HepG2 (cell line): ENCODE measurements around the gene TNS4. TPM values are rescaled to one million over a fixed set of nuclear protein-coding genes. Genes with fewer than 3 reads are reported as not detected.

Experiments
- ATAC-seq: fragments of 200-7000 bp; cut with Tn5 transposase; 3 replicates; pipeline ENCODE4 v1.9.1; 2020; ENCODE audit warnings: mild to moderate bottlenecking, moderate library complexity
- BruUV-seq: library from RNA; stranded (reverse); fragments of 400-500 nt; replicated peaks from 2 replicates; lab custom pipeline; 2021; lab: Mats Ljungman, UMichigan
- CTCF ChIA-PET: fragments of 300-600 bp; formaldehyde crosslinking; extraction: SDS; loops from one replicate; lab custom pipeline; 2021; ENCODE audit warnings: low total read pairs, inconsistent platforms, low intra/inter-chr PET ratio; lab: Yijun Ruan, JAX
- POLR2A ChIA-PET: fragments of 350-600 bp; sonication (Branson Sonifier 250); formaldehyde crosslinking; loops from one replicate; lab custom pipeline; 2020; ENCODE audit warnings: antibody characterized with exemption, inconsistent platforms; lab: Yijun Ruan, JAX
- DNase-seq: peaks from one replicate; pipeline ENCODE4 v3.0.0-alpha.2; 2015; ENCODE audit warnings: low spot score
- FAIRE-seq: peaks from 3 replicates; lab custom pipeline; 2011; peaks lifted over from hg19 to GRCh38; lab: Jason Lieb, UNC
- H2AFZ ChIP-seq: one replicate; pipeline ENCODE4 v1.6.1; 2011; ENCODE audit warnings: low read length, inconsistent platforms
- H3K27ac ChIP-seq: fragments of 300-600 bp; 3 replicates; pipeline ENCODE4 v1.8.0; 2011; ENCODE audit warnings: mixed run types, mild to moderate bottlenecking, mixed read lengths, low read length, inconsistent platforms; ENCODE audit not compliant: insufficient read depth; ENCODE audit errors: extremely low read length
- H3K27me3 ChIP-seq, 2 experiments: fragments of 200-600 bp in 1 of 2; 2 replicates in 1 of 2; 3 replicates in 1 of 2; pipeline versions ENCODE4 v1.6.0 to v1.8.0; 2011; ENCODE audit warnings: low read length in 2 of 2, mild to moderate bottlenecking in 2 of 2, moderate library complexity in 2 of 2, inconsistent platforms in 1 of 2; ENCODE audit not compliant: insufficient read depth in 2 of 2, control insufficient read depth in 1 of 2
- H3K36me3 ChIP-seq, 2 experiments: fragments of 200-600 bp in 1 of 2; replicated peaks in 1 of 2; 2 replicates in 1 of 2; 3 replicates in 1 of 2; pipeline versions ENCODE4 v1.5.1 to v1.8.0; 2011; ENCODE audit warnings: low read length in 2 of 2, inconsistent platforms in 1 of 2; ENCODE audit not compliant: insufficient read depth in 2 of 2, control insufficient read depth in 1 of 2
- H3K4me1 ChIP-seq: 2 replicates; pipeline ENCODE4 v1.5.1; 2012; ENCODE audit warnings: low read length, inconsistent platforms; ENCODE audit not compliant: insufficient read depth
- H3K4me2 ChIP-seq: 2 replicates; pipeline ENCODE4 v1.6.0; 2011; ENCODE audit warnings: low read depth, low read length, inconsistent platforms
- H3K4me3 ChIP-seq, 3 experiments: fragments of 200-600 bp in 1 of 3; sonication (generic), shearing (Covaris generic) in 1 of 3; replicated peaks in 1 of 3; 2 replicates each; pipeline ENCODE4 v1.5.1; 2011 to 2016; ENCODE audit warnings: low read length in 3 of 3, inconsistent platforms in 2 of 3, low read depth in 2 of 3, mild to moderate bottlenecking in 2 of 3, control low read depth in 1 of 3, mixed read lengths in 1 of 3; ENCODE audit not compliant: insufficient read depth in 1 of 3
- H3K79me2 ChIP-seq: one replicate; pipeline ENCODE4 v1.6.1; 2011; ENCODE audit warnings: low read length, inconsistent platforms; ENCODE audit not compliant: insufficient read depth
- H3K9ac ChIP-seq: 2 replicates; pipeline ENCODE4 v1.6.0; 2011; ENCODE audit warnings: mild to moderate bottlenecking, low read depth, low read length, inconsistent platforms; ENCODE audit not compliant: insufficient read depth
- H3K9me3 ChIP-seq: 2 replicates; pipeline ENCODE4 v1.5.1; 2012; ENCODE audit warnings: mild to moderate bottlenecking, low read length
- H4K20me1 ChIP-seq: 2 replicates; pipeline ENCODE4 v1.6.0; 2011; ENCODE audit warnings: inconsistent platforms, mild to moderate bottlenecking, low read length, moderate library complexity; ENCODE audit not compliant: insufficient read depth
- ELF3 ChIP-seq: IDR thresholded peaks from 2 replicates; pipeline ENCODE4 v1.6.1; 2016; ENCODE audit warnings: missing genetic modification reagents, missing compliant biosample characterization
- HMG20B ChIP-seq: conservative IDR thresholded peaks from 2 replicates; pipeline ENCODE4 v1.6.1; 2016; ENCODE audit warnings: missing genetic modification reagents, missing compliant biosample characterization
- IKZF4 ChIP-seq: sonication (generic); formaldehyde crosslinking; IDR thresholded peaks from 2 replicates; pipeline ENCODE4 v1.5.1; 2020; ENCODE audit warnings: borderline replicate concordance, mild to moderate bottlenecking, low read depth, missing genetic modification reagents; ENCODE audit errors: not compliant biosample characterization
- NR2F2 ChIP-seq: IDR thresholded peaks from 2 replicates; pipeline ENCODE4 v1.6.1; 2012; ENCODE audit warnings: low read depth, inconsistent platforms, borderline replicate concordance
- PLRG1 ChIP-seq: fragments of 450-650 bp; conservative IDR thresholded peaks from 2 replicates; pipeline ENCODE4 v1.6.1; 2016
- SMC3 ChIP-seq: IDR thresholded peaks from 2 replicates; pipeline ENCODE4 v1.6.1; 2011; ENCODE audit warnings: low read length, improper control_type of control experiment
- TBL1XR1 ChIP-seq: fragments of 150-350 bp; IDR thresholded peaks from 2 replicates; pipeline ENCODE4 v1.6.1; 2014; ENCODE audit warnings: borderline replicate concordance, low read length; ENCODE audit not compliant: partially characterized antibody
- ZBTB7A ChIP-seq: sonication (generic); formaldehyde crosslinking; IDR thresholded peaks from 2 replicates; pipeline ENCODE4 v1.8.0; 2022; ENCODE audit warnings: mild to moderate bottlenecking, missing genetic modification reagents
- ZNF264 ChIP-seq: sonication (generic); formaldehyde crosslinking; IDR thresholded peaks from 2 replicates; pipeline ENCODE4 v1.4.0; 2020; ENCODE audit warnings: missing genetic modification reagents
- ZNF367 ChIP-seq: sonication (generic); formaldehyde crosslinking; IDR thresholded peaks from 2 replicates; pipeline ENCODE4 v1.4.0; 2020; ENCODE audit warnings: missing genetic modification reagents, borderline replicate concordance
- ZSCAN30 ChIP-seq: sonication (generic); formaldehyde crosslinking; IDR thresholded peaks from 2 replicates; pipeline ENCODE4 v1.5.0; 2020; ENCODE audit warnings: mild to moderate bottlenecking, missing genetic modification reagents
- ZUFSP ChIP-seq: sonication (generic); formaldehyde crosslinking; IDR thresholded peaks from 2 replicates; pipeline ENCODE4 v1.9.0; 2021; ENCODE audit warnings: missing genetic modification reagents, mild to moderate bottlenecking, borderline replicate concordance
- WGBS: methylation state at CpG from one replicate; pipeline ENCODE4 v1.1.6; 2017; ENCODE audit warnings: low lambda C conversion rate; 5-methylcytosine and 5-hydroxymethylcytosine counted together
- in situ Hi-C: cut with HindIII; loops from 2 replicates; pipeline ENCODE4 v1.10.0; 2017; ENCODE audit warnings: low pct_unique_long_range_greater_than_20kb; ENCODE audit not compliant: extremely low pct_ligation_motif_present
- intact Hi-C: fragments of 100-400 bp; cut with micrococcal nuclease; formaldehyde crosslinking; loops from one replicate; pipeline ENCODE4 v1.10.0; 2022; ENCODE audit not compliant: unreplicated experiment
- polyA plus RNA-seq, 8 experiments: library from polyadenylated mRNA; depleted of rRNA in 3 of 8; stranded (reverse) in 7 of 8; unstranded in 1 of 8; fragments of >200 nt; fragmentation: Illumina TruSeq in 4 of 8; extraction: Trizol in 4 of 8; gene quantifications; 2 replicates each; pipeline versions ENCODE4 v1.2.1 to v1.2.3, GENCODE V29; 2011 to 2016; ENCODE audit warnings: low read depth in 4 of 8, missing spikeins in 1 of 8, mixed read lengths in 1 of 8; ENCODE audit not compliant: insufficient read depth in 1 of 8
- total RNA-seq, 5 experiments: library from RNA; depleted of rRNA; stranded (reverse); fragments of >200 nt; fragmentation: Illumina TruSeq; extraction: Trizol; gene quantifications; 2 replicates each; pipeline ENCODE4 v1.2.3, GENCODE V29; 2016; ENCODE audit warnings: low read depth in 1 of 5
- TF ChIP-seq, protein P1 (sequence below): IDR thresholded peaks from 2 replicates; pipeline ENCODE4 v1.6.1; 2016

The TNS4 gene
- total and polyA plus RNA-seq, 2 of the 13 experiments (the other 11 are each of a cell fraction or from before 2014, with no cell fraction given), result 0.58 to 2.1 TPM

DNA sequence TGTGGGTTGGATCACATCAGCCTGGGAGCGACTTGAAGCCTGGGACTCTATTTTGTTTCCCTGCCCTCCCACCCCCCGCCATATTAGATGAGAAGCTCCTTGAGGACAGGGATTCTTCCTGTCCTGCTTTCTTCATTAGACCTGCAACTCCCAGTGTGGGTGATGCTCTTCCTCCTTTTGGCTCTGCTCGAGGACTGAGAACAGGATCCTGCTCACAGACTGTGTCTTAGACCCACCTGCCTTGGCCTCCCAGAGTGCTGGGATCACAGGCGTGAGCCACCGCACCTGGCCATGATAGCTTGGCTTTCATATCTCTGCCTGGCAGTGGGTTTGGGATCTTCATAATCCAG is 21.5 kb upstream of the TNS4 start (continued):
- TF ChIP-seq TBL1XR1 (no peak), ZSCAN30 (CRISPR knock-in tag) (no peak), NR2F2 (no peak), ZNF367 (CRISPR knock-in tag) (no peak), IKZF4 (CRISPR knock-in tag) (no peak), ZNF264 (CRISPR knock-in tag) (no peak)

GRCh38 chr17:40522250-40522960 is 21.0 kb upstream of the TNS4 start:
- intact Hi-C loops, result no loop called here
- Histone ChIP-seq H3K4me2 (no peak overlapping the region), H3K9me3 (peaks cover 11% of the 10 kb centered on the region), H3K9ac (no peak overlapping the region), H4K20me1 (no peaks in the 10 kb centered on the region), H2AFZ (no peak overlapping the region)
- DNase-seq, result no peak
- WGBS, result 80% methylated on average over 7 of the region's 7 CpGs
- in situ Hi-C loops, result no loop called here
- TF ChIP-seq, protein P1, sequence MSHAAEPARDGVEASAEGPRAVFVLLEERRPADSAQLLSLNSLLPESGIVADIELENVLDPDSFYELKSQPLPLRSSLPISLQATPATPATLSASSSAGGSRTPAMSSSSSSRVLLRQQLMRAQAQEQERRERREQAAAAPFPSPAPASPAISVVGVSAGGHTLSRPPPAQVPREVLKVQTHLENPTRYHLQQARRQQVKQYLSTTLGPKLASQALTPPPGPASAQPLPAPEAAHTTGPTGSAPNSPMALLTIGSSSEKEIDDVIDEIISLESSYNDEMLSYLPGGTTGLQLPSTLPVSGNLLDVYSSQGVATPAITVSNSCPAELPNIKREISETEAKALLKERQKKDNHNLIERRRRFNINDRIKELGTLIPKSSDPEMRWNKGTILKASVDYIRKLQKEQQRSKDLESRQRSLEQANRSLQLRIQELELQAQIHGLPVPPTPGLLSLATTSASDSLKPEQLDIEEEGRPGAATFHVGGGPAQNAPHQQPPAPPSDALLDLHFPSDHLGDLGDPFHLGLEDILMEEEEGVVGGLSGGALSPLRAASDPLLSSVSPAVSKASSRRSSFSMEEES (CRISPR knock-in tag), result no peak
- TF ChIP-seq ZUFSP (CRISPR knock-in tag) (no peak), ZBTB7A (CRISPR knock-in tag) (no peak), PLRG1 (no peak), SMC3 (no peak), ELF3 (no peak), HMG20B (CRISPR knock-in tag) (no peak)
- TF ChIP-seq, all 625 proteins: peak for 0
- FAIRE-seq (no peak), ATAC-seq (no peak)
- ChIA-PET CTCF (no interaction called here), POLR2A (no interaction called here)
- BruUV-seq, result no TSS peak
- peaks cover 61% of the 10 kb centered on the region for H3K4me1 ChIP-seq
- no peak overlapping the region for H3K27ac ChIP-seq
- no peaks in the 10 kb centered on the region for H3K79me2 ChIP-seq
- no peaks in the 10 kb centered on the region for H3K36me3 ChIP-seq
- no peaks in the 10 kb centered on the region for H3K27me3 ChIP-seq
- H3K4me3 ChIP-seq, result no peak overlapping the region
